ENCODE data around the gene AGR2. TPM values are rescaled to one million over a fixed set of nuclear protein-coding genes. Genes with fewer than 3 reads are reported as not detected.

Gene AGR2
- polyA plus RNA-seq, 1 of the 3 experiments (the other 2 are of a cell fraction) = not detected

DNA sequence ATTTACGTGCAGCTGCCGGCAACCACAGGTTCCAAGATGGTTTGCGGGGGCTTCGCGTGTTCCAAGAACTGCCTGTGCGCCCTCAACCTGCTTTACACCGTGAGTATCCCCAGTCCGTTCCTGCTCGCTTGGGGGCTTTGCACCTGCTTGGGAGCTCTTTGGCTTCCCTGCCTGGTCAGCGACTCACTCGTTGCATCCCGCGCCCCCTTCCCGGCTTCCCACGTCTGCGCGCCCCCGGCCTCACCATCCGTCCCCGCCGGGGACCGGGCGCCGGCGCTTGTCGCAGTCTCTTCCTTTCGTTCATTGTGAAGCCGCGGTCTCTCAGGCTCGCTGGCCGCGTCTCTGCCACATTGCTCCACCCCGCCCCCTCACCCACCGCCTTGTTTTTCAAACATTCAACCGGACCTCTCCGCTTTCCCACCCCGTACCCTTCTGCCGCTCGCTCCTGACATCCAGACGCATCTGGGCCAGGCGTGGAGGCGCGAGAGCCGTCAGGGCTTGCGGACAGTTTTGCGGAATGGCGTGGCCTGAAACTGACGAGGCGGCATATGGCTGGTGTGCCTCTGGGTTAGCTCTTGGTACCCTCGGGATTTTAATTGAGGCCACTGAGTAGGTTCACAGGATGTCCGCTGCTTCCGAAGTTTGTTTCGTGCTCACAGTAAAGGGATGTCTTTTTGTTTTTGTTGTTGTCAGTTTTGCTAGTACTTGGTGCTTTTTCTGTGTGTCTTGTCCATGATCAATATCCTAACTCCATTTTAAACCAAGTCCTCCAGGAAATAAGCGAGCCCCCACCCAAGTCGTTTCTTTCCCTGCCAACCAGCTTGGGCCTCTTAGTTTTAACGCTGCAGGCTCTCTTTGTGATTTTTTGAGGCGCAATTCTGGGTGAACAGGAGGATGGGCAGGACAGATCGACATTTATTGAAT, 50.6 kb downstream of the AGR2 start:
- Histone ChIP-seq H3K4me2 (peak overlapping the region; percentile 90), H3K4me1 (ENCODE audit: control insufficient read depth in 1 of 2, insufficient read depth in 2 of 2, low read depth in 1 of 2, low read length in 1 of 2) (peaks cover 0 to 14% of the 10 kb centered on the region in 2 experiments; a peak in 2 of 4 replicates), H3F3A (replicated peaks; ENCODE audit: insufficient read depth) (peaks cover 5% of the 10 kb centered on the region), H3K27me3 (ENCODE audit: insufficient read depth) (no peaks in the 10 kb centered on the region), H3K9ac (peak overlapping the region; percentile 16; the same call in 1 of the 2 replicates), H4K20me1 (ENCODE audit: insufficient read depth) (no peaks in the 10 kb centered on the region), H3K9me3 (no peaks in the 10 kb centered on the region), H3K4me3 (ENCODE audit: low read depth in 2 of 2, low read length in 1 of 2) (peak overlapping the region; percentile 68 to 71), H3K27ac (ENCODE audit: low read depth in 2 of 2, low read length in 1 of 2) (no peak overlapping the region), H2AFZ (ENCODE audit: low read depth) (peak overlapping the region; percentile 79; the same call in 1 of the 2 replicates), H3K79me2 (ENCODE audit: insufficient read depth) (no peaks in the 10 kb centered on the region), H3K36me3 (replicated peaks in 1 of 2; ENCODE audit: control insufficient read depth in 1 of 2, insufficient read depth in 2 of 2, low read length in 1 of 2) (no peaks in the 10 kb centered on the region), H3K9me2 (no peaks in the 10 kb centered on the region)
- WGBS (ENCODE audit: low lambda C conversion rate) = 15% methylated on average over 48 of the region's 58 CpGs
- TF ChIP-seq CHD2 (IDR thresholded peaks at IDR 0.05; ENCODE audit: low read length, partially characterized antibody) = no peak
- peak; percentile 90 for TF ChIP-seq MXI1 (IDR thresholded peaks at IDR 0.05; ENCODE audit: low read depth, low read length)
- DNase-seq = peak; percentile 81
- ChIA-PET CTCF (interaction anchor here (0.6 to 1.6 kb wide), 8 partner anchors 9 to 267 kb away, joined by 3 to 6 read pairs (median 3); no protein-coding TSS in a partner anchor), POLR2A (no interaction called here)

DNA sequence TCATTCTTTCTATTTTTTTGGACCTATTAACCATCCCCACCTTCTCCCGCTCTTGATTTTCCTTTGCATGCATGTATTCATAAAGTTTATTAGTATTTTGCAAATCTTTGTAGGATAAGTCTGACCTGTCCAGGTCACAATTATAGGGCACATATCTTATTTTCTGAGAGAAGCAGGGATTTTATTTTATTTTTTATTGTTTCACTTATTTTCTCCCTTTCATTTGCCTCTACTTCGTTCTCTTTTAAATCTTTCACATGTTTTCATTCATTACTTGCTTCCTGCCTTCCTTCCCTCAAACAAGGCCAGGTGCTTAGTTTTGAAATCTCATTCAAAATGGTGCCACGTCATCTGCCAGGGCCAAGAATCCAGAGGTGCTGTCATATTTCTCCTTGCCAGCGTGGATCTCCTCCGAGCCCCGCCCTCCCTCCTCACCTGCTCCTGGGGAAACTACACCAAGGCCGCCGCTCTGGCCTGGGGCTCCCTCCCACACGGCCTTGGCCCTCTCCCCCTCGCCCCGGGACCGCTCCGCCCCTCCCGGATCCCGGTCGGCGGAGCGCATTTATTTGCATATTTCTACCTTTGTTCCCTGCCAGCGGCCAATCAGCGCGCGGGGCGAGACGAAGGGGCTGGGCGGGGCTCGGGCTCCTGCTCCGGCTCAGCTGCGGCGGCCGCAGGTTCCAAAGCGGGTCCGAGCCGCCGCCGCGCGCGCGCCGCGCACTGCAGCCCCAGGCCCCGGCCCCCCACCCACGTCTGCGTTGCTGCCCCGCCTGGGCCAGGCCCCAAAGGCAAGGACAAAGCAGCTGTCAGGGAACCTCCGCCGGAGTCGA, 51.5 kb downstream of the AGR2 start, which contains the start of gene TSPAN13:
Gene TSPAN13, plus strand, starts transcription at position 654 of the 830 bp plus-strand sequence. CDS start 213 bp downstream, outside the sequence.
- no peaks in the 10 kb centered on the region for H3K27me3 ChIP-seq (ENCODE audit: insufficient read depth)
- H3K9me2 ChIP-seq = no peaks in the 10 kb centered on the region
- DNase-seq = peak; percentile 93
- H3K36me3 ChIP-seq (replicated peaks in 1 of 2; ENCODE audit: control insufficient read depth in 1 of 2, insufficient read depth in 2 of 2, low read length in 1 of 2) = no peaks in the 10 kb centered on the region
- peaks cover 0 to 14% of the 10 kb centered on the region in 2 experiments; a peak in 2 of 4 replicates for H3K4me1 ChIP-seq (ENCODE audit: control insufficient read depth in 1 of 2, insufficient read depth in 2 of 2, low read depth in 1 of 2, low read length in 1 of 2)
- peak within 1 kb of the TSS; percentile 68 to 71 for H3K4me3 ChIP-seq (ENCODE audit: low read depth in 2 of 2, low read length in 1 of 2)
- peak within 1 kb of the TSS; percentile 79 for H2AFZ ChIP-seq (ENCODE audit: low read depth)
- H3K9me3 ChIP-seq = no peaks in the 10 kb centered on the region
- 8% methylated on average over 32 of the region's 48 CpGs for WGBS (ENCODE audit: low lambda C conversion rate)
- H3K4me2 ChIP-seq = peak within 1 kb of the TSS; percentile 90
- H4K20me1 ChIP-seq (ENCODE audit: insufficient read depth) = no peaks in the 10 kb centered on the region
- no peak within 1 kb of the TSS; a peak in 1 of 4 replicates for H3K27ac ChIP-seq (ENCODE audit: low read depth in 2 of 2, low read length in 1 of 2)
- H3K9ac ChIP-seq = peak within 1 kb of the TSS; percentile 16; the same call in 1 of the 2 replicates
- peaks cover 5% of the 10 kb centered on the region for H3F3A ChIP-seq (replicated peaks; ENCODE audit: insufficient read depth)
- TF ChIP-seq MXI1 (IDR thresholded peaks at IDR 0.05; ENCODE audit: low read depth, low read length) (peak; percentile 32; the same call in 1 of the 2 replicates), SMC3 (IDR thresholded peaks at IDR 0.05; ENCODE audit: low read depth, low read length) (no peak)
- TF ChIP-seq, protein P1, sequence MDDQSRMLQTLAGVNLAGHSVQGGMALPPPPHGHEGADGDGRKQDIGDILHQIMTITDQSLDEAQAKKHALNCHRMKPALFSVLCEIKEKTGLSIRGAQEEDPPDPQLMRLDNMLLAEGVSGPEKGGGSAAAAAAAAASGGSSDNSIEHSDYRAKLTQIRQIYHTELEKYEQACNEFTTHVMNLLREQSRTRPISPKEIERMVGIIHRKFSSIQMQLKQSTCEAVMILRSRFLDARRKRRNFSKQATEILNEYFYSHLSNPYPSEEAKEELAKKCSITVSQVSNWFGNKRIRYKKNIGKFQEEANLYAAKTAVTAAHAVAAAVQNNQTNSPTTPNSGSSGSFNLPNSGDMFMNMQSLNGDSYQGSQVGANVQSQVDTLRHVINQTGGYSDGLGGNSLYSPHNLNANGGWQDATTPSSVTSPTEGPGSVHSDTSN (IDR thresholded peaks at IDR 0.05) = no peak
- POLR2A ChIA-PET = no interaction called here
- H3K79me2 ChIP-seq (ENCODE audit: insufficient read depth) = no peaks in the 10 kb centered on the region
- CTCF ChIA-PET = interaction anchor here (0.6 to 1.6 kb wide), 3 partner anchors 8 to 59 kb away, joined by 3 to 6 read pairs (median 3); no protein-coding TSS in a partner anchor

DNA sequence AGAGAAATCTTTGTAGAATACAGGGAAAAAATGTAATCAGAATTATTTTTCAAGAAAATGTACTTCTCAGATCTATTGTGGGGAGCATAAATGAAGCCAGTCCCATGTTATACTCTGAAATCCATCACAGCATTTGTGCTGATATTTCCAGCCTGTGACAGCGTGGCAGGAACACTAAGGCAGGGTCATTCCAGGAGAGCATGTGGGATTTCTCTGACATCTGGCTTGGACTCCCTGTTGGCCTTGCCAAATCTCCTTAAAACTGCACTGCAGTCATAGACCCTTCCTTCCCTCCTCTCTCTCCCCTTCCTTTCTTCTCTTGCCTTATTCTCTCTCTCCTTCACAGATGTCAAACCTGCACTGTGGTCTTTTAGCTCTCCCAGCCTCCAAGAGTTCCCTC, 57.7 kb downstream of the AGR2 start:
- H3K9me2 ChIP-seq = no peaks in the 10 kb centered on the region
- WGBS (ENCODE audit: low lambda C conversion rate) = 87% methylated on average over 1 of the region's 1 CpG
- H3K4me2 ChIP-seq = no peak overlapping the region
- H3K9me3 ChIP-seq = no peaks in the 10 kb centered on the region
- H2AFZ ChIP-seq (ENCODE audit: low read depth) = no peak overlapping the region
- H3K27me3 ChIP-seq (ENCODE audit: insufficient read depth) = no peaks in the 10 kb centered on the region
- DNase-seq = no peak
- no peak overlapping the region for H3K9ac ChIP-seq
- CTCF ChIA-PET = no interaction called here
- H3K79me2 ChIP-seq (ENCODE audit: insufficient read depth) = no peaks in the 10 kb centered on the region
- no peak overlapping the region for H3K27ac ChIP-seq (ENCODE audit: low read depth in 2 of 2, low read length in 1 of 2)
- no peaks in the 10 kb centered on the region for H3K36me3 ChIP-seq (replicated peaks in 1 of 2; ENCODE audit: control insufficient read depth in 1 of 2, insufficient read depth in 2 of 2, low read length in 1 of 2)
- H4K20me1 ChIP-seq (ENCODE audit: insufficient read depth) = no peaks in the 10 kb centered on the region
- POLR2A ChIA-PET = interaction anchor here (0.7 kb wide), 1 partner anchor 9 kb away, joined by 3 read pairs; no protein-coding TSS in a partner anchor
- no peak overlapping the region for H3K4me3 ChIP-seq (ENCODE audit: low read depth in 2 of 2, low read length in 1 of 2)
- peaks cover 0 to 4% of the 10 kb centered on the region in 2 experiments; a peak in 2 of 4 replicates for H3K4me1 ChIP-seq (ENCODE audit: control insufficient read depth in 1 of 2, insufficient read depth in 2 of 2, low read depth in 1 of 2, low read length in 1 of 2)
- H3F3A ChIP-seq (replicated peaks; ENCODE audit: insufficient read depth) = no peaks in the 10 kb centered on the region
- TF ChIP-seq ELF1 (IDR thresholded peaks at IDR 0.05) (no peak), POLR2AphosphoS5 (IDR thresholded peaks at IDR 0.05; ENCODE audit: low read depth, low read length) (no peak), MXI1 (IDR thresholded peaks at IDR 0.05; ENCODE audit: low read depth, low read length) (no peak)
- TF ChIP-seq, protein P2, sequence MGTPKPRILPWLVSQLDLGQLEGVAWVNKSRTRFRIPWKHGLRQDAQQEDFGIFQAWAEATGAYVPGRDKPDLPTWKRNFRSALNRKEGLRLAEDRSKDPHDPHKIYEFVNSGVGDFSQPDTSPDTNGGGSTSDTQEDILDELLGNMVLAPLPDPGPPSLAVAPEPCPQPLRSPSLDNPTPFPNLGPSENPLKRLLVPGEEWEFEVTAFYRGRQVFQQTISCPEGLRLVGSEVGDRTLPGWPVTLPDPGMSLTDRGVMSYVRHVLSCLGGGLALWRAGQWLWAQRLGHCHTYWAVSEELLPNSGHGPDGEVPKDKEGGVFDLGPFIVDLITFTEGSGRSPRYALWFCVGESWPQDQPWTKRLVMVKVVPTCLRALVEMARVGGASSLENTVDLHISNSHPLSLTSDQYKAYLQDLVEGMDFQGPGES (IDR thresholded peaks at IDR 0.05; ENCODE audit: low read depth, low read length) = no peak
- TF ChIP-seq, protein P3, sequence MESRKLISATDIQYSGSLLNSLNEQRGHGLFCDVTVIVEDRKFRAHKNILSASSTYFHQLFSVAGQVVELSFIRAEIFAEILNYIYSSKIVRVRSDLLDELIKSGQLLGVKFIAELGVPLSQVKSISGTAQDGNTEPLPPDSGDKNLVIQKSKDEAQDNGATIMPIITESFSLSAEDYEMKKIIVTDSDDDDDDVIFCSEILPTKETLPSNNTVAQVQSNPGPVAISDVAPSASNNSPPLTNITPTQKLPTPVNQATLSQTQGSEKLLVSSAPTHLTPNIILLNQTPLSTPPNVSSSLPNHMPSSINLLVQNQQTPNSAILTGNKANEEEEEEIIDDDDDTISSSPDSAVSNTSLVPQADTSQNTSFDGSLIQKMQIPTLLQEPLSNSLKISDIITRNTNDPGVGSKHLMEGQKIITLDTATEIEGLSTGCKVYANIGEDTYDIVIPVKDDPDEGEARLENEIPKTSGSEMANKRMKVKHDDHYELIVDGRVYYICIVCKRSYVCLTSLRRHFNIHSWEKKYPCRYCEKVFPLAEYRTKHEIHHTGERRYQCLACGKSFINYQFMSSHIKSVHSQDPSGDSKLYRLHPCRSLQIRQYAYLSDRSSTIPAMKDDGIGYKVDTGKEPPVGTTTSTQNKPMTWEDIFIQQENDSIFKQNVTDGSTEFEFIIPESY (IDR thresholded peaks at IDR 0.05; ENCODE audit: borderline replicate concordance, low read depth) = no peak
- TF ChIP-seq, protein P4, sequence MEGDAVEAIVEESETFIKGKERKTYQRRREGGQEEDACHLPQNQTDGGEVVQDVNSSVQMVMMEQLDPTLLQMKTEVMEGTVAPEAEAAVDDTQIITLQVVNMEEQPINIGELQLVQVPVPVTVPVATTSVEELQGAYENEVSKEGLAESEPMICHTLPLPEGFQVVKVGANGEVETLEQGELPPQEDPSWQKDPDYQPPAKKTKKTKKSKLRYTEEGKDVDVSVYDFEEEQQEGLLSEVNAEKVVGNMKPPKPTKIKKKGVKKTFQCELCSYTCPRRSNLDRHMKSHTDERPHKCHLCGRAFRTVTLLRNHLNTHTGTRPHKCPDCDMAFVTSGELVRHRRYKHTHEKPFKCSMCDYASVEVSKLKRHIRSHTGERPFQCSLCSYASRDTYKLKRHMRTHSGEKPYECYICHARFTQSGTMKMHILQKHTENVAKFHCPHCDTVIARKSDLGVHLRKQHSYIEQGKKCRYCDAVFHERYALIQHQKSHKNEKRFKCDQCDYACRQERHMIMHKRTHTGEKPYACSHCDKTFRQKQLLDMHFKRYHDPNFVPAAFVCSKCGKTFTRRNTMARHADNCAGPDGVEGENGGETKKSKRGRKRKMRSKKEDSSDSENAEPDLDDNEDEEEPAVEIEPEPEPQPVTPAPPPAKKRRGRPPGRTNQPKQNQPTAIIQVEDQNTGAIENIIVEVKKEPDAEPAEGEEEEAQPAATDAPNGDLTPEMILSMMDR (IDR thresholded peaks at IDR 0.05) = no peak
